GM23248 (cell line): Measurements from ENCODE around the gene TMEM117.

Experiments
- EZH2 ChIP-seq: fragments of 200-600 bp; sonication (generic); IDR thresholded peaks from 2 replicates; pipeline ENCODE4 v1.6.1; 2018; ENCODE audit warnings: antibody characterized with exemption, mild to moderate bottlenecking; ENCODE audit not compliant: insufficient read depth, poor library complexity, severe bottlenecking
- EZH2phosphoT487 ChIP-seq: fragments of 200-600 bp; sonication (generic); IDR thresholded peaks from 2 replicates; pipeline ENCODE4 v1.6.1; 2018; ENCODE audit warnings: antibody characterized with exemption, moderate library complexity, mild to moderate bottlenecking, low read depth; ENCODE audit not compliant: insufficient read depth

DNA sequence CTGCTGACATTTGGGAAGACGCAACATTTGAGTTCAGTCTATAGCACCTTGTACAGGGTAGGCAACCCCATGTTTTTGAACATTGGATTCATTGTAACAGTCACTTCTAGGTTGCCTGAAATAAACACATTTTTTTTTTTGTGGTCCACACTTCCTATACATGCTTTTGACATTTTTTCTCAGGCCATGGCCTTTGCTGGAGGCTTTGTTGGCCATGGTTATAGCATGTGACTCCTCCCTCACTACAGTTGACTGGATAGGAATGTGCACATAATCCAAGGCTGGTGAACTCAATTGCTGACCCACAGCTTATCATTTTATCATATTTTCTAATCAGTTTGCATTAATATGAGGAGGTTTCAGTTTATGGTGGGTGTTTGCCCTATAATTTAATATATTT lies 60.6 kb downstream of the TMEM117 start:
- TF ChIP-seq EZH2 = no peak
- TF ChIP-seq EZH2phosphoT487 = no peak
